IPS-18a (cell line): Measurements from ENCODE around the gene CADPS2.
A peak's percentile ranks its signal among the peaks of the same experiment; 100 is the strongest.
"Not testable (repeated sequence)": the region's sequence is repeated elsewhere in the genome, so short reads cannot be mapped to it uniquely, and the experiment has no call there.

Source experiments
- H3K27ac ChIP-seq: one replicate; pipeline ENCODE4 v1.5.1; 2013; ENCODE audit warnings: low read length
- H3K27me3 ChIP-seq: one replicate; pipeline ENCODE4 v1.6.1; 2013; ENCODE audit warnings: mild to moderate bottlenecking, low read length; ENCODE audit not compliant: control insufficient read depth, insufficient read depth
- H3K36me3 ChIP-seq: one replicate; pipeline ENCODE4 v1.6.1; 2013; ENCODE audit warnings: low read depth, low read length; ENCODE audit not compliant: control insufficient read depth
- H3K4me1 ChIP-seq: one replicate; pipeline ENCODE4 v1.6.1; 2013; ENCODE audit warnings: low read depth, low read length; ENCODE audit not compliant: control insufficient read depth
- H3K4me3 ChIP-seq: one replicate; pipeline ENCODE4 v1.5.1; 2013; ENCODE audit warnings: low read length
- H3K9ac ChIP-seq: one replicate; pipeline ENCODE4 v1.6.1; 2013; ENCODE audit warnings: mild to moderate bottlenecking, low read length, moderate library complexity
- H3K9me3 ChIP-seq: one replicate; pipeline ENCODE4 v1.6.1; 2013; ENCODE audit warnings: low read depth, low read length; ENCODE audit not compliant: control insufficient read depth

Gene CADPS2

GRCh38 chr7:122849322-122849956 lies 36.8 kb downstream of the CADPS2 start:
- peaks cover 6% of the 10 kb centered on the region for H3K4me1 ChIP-seq
- no peaks in the 10 kb centered on the region for H3K27me3 ChIP-seq
- no peak overlapping the region for H3K27ac ChIP-seq
- no peak overlapping the region for H3K4me3 ChIP-seq
- H3K9me3 ChIP-seq = no peaks in the 10 kb centered on the region
- no peak overlapping the region for H3K9ac ChIP-seq
- no peaks in the 10 kb centered on the region for H3K36me3 ChIP-seq

- no peak overlapping the region for H3K4me3 ChIP-seq
- H3K36me3 ChIP-seq = no peaks in the 10 kb centered on the region
- peaks cover 6% of the 10 kb centered on the region for H3K4me1 ChIP-seq
- no peaks in the 10 kb centered on the region for H3K27me3 ChIP-seq
- no peak overlapping the region for H3K27ac ChIP-seq
- H3K9ac ChIP-seq = no peak overlapping the region
- no peaks in the 10 kb centered on the region for H3K9me3 ChIP-seq
These were observed 38.3 kb downstream of the CADPS2 start for GRCh38 chr7:122847871-122848473.

GRCh38 chr7:122846591-122846990 lies 39.7 kb downstream of the CADPS2 start:
- Histone ChIP-seq H3K9me3 (no peaks in the 10 kb centered on the region), H3K27me3 (no peaks in the 10 kb centered on the region), H3K9ac (no peak overlapping the region), H3K36me3 (no peaks in the 10 kb centered on the region), H3K4me1 (peaks cover 6% of the 10 kb centered on the region), H3K4me3 (no peak overlapping the region), H3K27ac (no peak overlapping the region)

- H3K4me3 ChIP-seq = no peak overlapping the region
- H3K9me3 ChIP-seq = no peaks in the 10 kb centered on the region
- no peak overlapping the region for H3K27ac ChIP-seq
- H3K9ac ChIP-seq = no peak overlapping the region
- H3K36me3 ChIP-seq = no peaks in the 10 kb centered on the region
- H3K4me1 ChIP-seq = peaks cover 6% of the 10 kb centered on the region
- H3K27me3 ChIP-seq = no peaks in the 10 kb centered on the region
These were observed 41.0 kb downstream of the CADPS2 start for GRCh38 chr7:122845286-122845685.

GRCh38 chr7:122844191-122844988 lies 41.9 kb downstream of the CADPS2 start:
- no peak overlapping the region for H3K4me3 ChIP-seq
- H3K9me3 ChIP-seq = no peaks in the 10 kb centered on the region
- H3K27me3 ChIP-seq = no peaks in the 10 kb centered on the region
- H3K4me1 ChIP-seq = peaks cover 6% of the 10 kb centered on the region
- no peaks in the 10 kb centered on the region for H3K36me3 ChIP-seq
- H3K27ac ChIP-seq = no peak overlapping the region
- no peak overlapping the region for H3K9ac ChIP-seq

GRCh38 chr7:122842971-122843370 lies 43.3 kb downstream of the CADPS2 start:
- Histone ChIP-seq H3K27me3 (no peaks in the 10 kb centered on the region), H3K27ac (no peak overlapping the region), H3K4me3 (no peak overlapping the region), H3K9me3 (no peaks in the 10 kb centered on the region), H3K4me1 (no peaks in the 10 kb centered on the region), H3K9ac (no peak overlapping the region), H3K36me3 (no peaks in the 10 kb centered on the region)

GRCh38 chr7:122836286-122836685 lies 50.0 kb downstream of the CADPS2 start:
- H3K9me3 ChIP-seq, H3K4me1 ChIP-seq, H3K4me3 ChIP-seq, H3K36me3 ChIP-seq, H3K27me3 ChIP-seq, H3K9ac ChIP-seq, H3K27ac ChIP-seq: not testable (repeated sequence)

- peak overlapping the region; percentile 35 for H3K4me3 ChIP-seq
- H3K27me3 ChIP-seq, H3K4me1 ChIP-seq, H3K27ac ChIP-seq, H3K9me3 ChIP-seq, H3K36me3 ChIP-seq: not testable (repeated sequence)
- H3K9ac ChIP-seq = peak overlapping the region; percentile 51
These were observed 51.7 kb downstream of the CADPS2 start for GRCh38 chr7:122834571-122834942.

GRCh38 chr7:122833888-122834570 lies 52.2 kb downstream of the CADPS2 start:
- Histone ChIP-seq H3K27me3 (no peaks in the 10 kb centered on the region), H3K36me3 (no peaks in the 10 kb centered on the region), H3K9me3 (no peaks in the 10 kb centered on the region), H3K4me1 (peaks cover 7% of the 10 kb centered on the region), H3K4me3 (peak overlapping the region; percentile 35), H3K27ac (peak overlapping the region; percentile 62), H3K9ac (peak overlapping the region; percentile 51)

- Histone ChIP-seq H3K27me3 (no peaks in the 10 kb centered on the region), H3K4me1 (peaks cover 7% of the 10 kb centered on the region), H3K27ac (no peak overlapping the region), H3K9ac (no peak overlapping the region), H3K4me3 (no peak overlapping the region), H3K9me3 (no peaks in the 10 kb centered on the region), H3K36me3 (no peaks in the 10 kb centered on the region)
These were observed 54.8 kb downstream of the CADPS2 start for GRCh38 chr7:122831436-122831835.

- Histone ChIP-seq H3K9ac (no peak overlapping the region), H3K27me3 (no peaks in the 10 kb centered on the region), H3K4me3 (no peak overlapping the region), H3K36me3 (no peaks in the 10 kb centered on the region), H3K4me1 (peaks cover 7% of the 10 kb centered on the region), H3K9me3 (no peaks in the 10 kb centered on the region), H3K27ac (no peak overlapping the region)
These were observed 56.3 kb downstream of the CADPS2 start for GRCh38 chr7:122829962-122830361.
